Measurements from ENCODE around the gene DCP2.
A peak's percentile ranks its signal among the peaks of the same experiment; 100 is the strongest.

The DCP2 gene

GRCh38 chr5:112967520-112968083 lies 9.0 kb upstream of the DCP2 start:
- DNase-seq = no peak

- no peak for DNase-seq
These were observed 8.0 kb upstream of the DCP2 start for GRCh38 chr5:112968411-112969106.

GRCh38 chr5:112971276-112971675 lies 5.3 kb upstream of the DCP2 start:
- no peak for DNase-seq

GRCh38 chr5:112973036-112973435 lies 3.6 kb upstream of the DCP2 start:
- DNase-seq = no peak

GRCh38 chr5:112973904-112974303 lies 2.7 kb upstream of the DCP2 start:
- DNase-seq = no peak

- DNase-seq = no peak
These were observed 1.7 kb upstream of the DCP2 start for GRCh38 chr5:112974901-112975300.

- no peak for DNase-seq
These were observed 722 bp upstream of the DCP2 start for GRCh38 chr5:112975721-112976431.

GRCh38 chr5:112977440-112977861 lies 853 bp downstream of the DCP2 start:
- DNase-seq = no peak

GRCh38 chr5:112978836-112979235 lies 2.2 kb downstream of the DCP2 start:
- DNase-seq = no peak

GRCh38 chr5:112979723-112980122 lies 3.1 kb downstream of the DCP2 start:
- DNase-seq = no peak

- no peak for DNase-seq
These were observed 6.8 kb downstream of the DCP2 start for GRCh38 chr5:112983363-112983762.

- DNase-seq = no peak
These were observed 9.6 kb downstream of the DCP2 start for GRCh38 chr5:112986224-112986623.

- DNase-seq = peak; percentile 34
These were observed 19.4 kb downstream of the DCP2 start for GRCh38 chr5:112995764-112996618.

- DNase-seq = no peak
These were observed 20.3 kb downstream of the DCP2 start for GRCh38 chr5:112996830-112997374.

GRCh38 chr5:112998296-112998695 lies 21.7 kb downstream of the DCP2 start:
- no peak for DNase-seq

- DNase-seq = no peak
These were observed 23.9 kb downstream of the DCP2 start for GRCh38 chr5:113000466-113000865.

GRCh38 chr5:113002423-113002822 lies 25.8 kb downstream of the DCP2 start:
- no peak for DNase-seq

GRCh38 chr5:113003763-113004162 lies 27.2 kb downstream of the DCP2 start:
- no peak for DNase-seq

GRCh38 chr5:113005454-113005853 lies 28.9 kb downstream of the DCP2 start:
- no peak for DNase-seq

GRCh38 chr5:113017881-113018635 lies 41.5 kb downstream of the DCP2 start:
- no peak for DNase-seq

GRCh38 chr5:113020461-113021273 lies 44.1 kb downstream of the DCP2 start:
- DNase-seq = no peak

Measured in NCI-H345 (cell line).